COLO668 (cell line): ENCODE data around the gene KCTD16.

Experiments used
- DNase-seq: peaks from one replicate; lab custom pipeline; 2025; ENCODE audit not compliant: unreplicated experiment; lab: John Stamatoyannopoulos, UW

KCTD16 gene

GRCh38 chr5:144162686-144163085 is 8.0 kb upstream of the KCTD16 start:
- DNase-seq = no peak

GRCh38 chr5:144166696-144167095 is 4.0 kb upstream of the KCTD16 start:
- no peak for DNase-seq

- DNase-seq = no peak
Measured at GRCh38 chr5:144167998-144168397, 2.7 kb upstream of the KCTD16 start.

GRCh38 chr5:144169904-144170275 is 783 bp upstream of the KCTD16 start:
- no peak for DNase-seq

- DNase-seq = no peak
Measured at GRCh38 chr5:144173766-144174165, 3.1 kb downstream of the KCTD16 start.

- no peak for DNase-seq
Measured at GRCh38 chr5:144177548-144177947, 6.9 kb downstream of the KCTD16 start.

DNA sequence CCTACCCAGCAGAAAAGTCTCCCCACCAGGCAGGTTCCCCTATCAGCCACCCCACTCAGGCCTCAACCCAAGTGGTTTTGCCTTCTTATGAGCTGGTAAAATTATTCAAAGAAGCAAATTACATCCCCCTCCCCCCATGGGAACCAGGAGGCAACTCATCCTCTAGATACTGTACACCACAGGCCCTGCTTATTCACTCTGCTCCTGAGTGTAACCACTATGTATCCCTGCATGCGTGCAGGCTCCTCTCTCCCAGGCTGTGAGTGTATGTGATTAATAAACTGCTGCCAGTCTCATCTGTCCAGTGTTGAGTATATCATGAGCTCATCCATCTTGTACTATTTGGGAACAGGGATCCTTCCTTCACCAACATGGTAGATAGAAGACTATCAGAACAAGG is 8.6 kb downstream of the KCTD16 start:
- DNase-seq = no peak

- DNase-seq = no peak
Measured at GRCh38 chr5:144183254-144183889, 12.7 kb downstream of the KCTD16 start.

DNA sequence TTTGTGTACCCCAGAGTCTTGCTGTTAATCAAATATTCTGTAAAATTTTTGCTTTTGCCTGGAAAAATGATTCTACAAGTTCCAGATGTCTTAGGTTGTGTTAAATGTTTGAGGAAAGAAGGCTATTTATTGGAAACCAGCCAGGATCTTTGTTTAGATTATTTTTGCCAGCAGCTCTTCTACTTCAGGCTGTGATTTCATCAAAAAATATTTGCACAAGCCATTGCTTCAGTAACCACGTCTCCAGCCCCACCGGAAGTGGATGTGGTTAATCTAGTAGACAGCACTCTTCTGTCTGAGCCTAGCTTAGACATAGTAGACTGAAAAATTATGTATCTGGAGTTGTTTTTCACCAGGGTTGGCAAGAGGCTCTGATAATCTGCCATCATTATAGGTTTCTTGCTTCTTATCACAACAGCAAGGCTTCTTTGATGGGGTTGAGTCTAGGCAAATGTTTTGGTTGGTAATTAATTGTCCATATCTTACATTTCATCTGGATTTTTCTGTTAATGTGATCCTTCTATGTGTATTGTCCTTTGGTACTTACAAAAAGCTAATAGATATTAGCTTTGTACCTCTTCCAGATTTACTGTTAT is 17.1 kb downstream of the KCTD16 start:
- DNase-seq = peak; percentile 30

DNA sequence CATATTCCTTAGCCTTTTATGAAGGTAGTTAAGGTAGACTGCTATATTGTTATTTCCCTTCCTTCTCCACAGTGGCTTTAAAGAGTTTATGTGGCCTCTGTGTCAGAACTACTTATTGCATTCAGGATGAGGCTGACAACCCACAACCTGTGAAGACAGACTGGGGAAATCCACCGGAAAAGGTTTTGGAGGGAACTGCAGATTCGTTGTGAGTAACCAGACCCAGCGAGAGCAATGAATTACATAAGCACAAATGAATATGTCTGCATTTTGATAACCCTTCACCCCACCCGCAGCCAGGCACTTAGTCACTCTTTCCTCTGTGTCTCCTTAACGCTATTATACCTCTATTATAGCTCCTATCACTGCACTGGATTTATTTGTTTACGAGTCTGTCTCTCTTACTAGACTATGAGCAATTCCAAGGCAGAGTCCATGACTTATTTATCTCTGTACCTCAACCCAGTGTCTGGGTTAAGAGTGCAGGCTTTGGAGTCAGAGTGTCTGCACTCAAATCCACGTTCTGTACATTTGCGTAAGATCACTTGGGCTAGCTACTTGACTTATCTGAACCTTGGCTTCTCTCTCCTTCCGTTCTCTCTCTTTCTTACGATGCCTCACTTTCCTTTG is 19.2 kb downstream of the KCTD16 start:
- DNase-seq = no peak

GRCh38 chr5:144191531-144191930 is 20.9 kb downstream of the KCTD16 start:
- no peak for DNase-seq

GRCh38 chr5:144191998-144192397 is 21.3 kb downstream of the KCTD16 start:
- DNase-seq = no peak

DNA sequence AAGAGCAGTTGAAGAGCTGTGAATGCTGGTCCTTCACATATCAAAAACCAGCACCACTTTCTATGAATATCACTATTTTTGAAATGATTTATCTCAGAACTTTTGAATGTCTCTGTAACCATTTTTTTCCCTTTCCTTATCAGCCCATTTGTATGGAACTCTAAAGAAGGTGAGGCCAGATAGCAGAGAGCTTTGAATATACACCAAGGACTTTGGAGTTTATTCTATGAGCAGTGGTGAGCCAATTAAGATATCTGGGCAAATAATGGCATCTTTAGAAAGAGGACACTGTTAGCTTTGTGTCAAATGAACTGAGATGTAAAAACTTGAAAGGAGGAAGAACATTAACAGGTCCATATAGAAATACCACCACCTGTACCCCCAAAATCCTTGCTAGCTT is 22.0 kb downstream of the KCTD16 start:
- no peak for DNase-seq

DNA sequence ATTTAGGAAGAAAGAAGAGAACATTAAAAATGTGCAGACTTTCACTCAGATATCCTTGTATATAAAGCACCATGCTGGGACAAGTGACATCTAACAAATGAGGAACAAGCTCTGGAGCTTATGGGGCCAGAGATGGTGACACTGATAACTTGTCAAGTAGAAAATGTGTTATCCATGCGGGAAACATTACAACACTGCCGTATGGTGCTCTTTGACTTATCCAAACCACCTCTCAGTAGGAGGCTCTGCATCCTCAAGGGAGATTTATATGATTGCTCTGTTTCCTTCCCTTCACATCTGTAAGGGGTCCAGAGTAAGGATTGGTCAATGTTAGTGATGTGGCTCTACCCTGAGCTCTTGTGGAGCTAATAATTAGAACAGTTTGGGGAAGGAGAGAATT is 23.5 kb downstream of the KCTD16 start:
- no peak for DNase-seq

- DNase-seq = no peak
Measured at GRCh38 chr5:144195448-144195847, 24.8 kb downstream of the KCTD16 start.

- no peak for DNase-seq
Measured at GRCh38 chr5:144196612-144197011, 25.9 kb downstream of the KCTD16 start.

- no peak for DNase-seq
Measured at GRCh38 chr5:144198386-144198785, 27.7 kb downstream of the KCTD16 start.

GRCh38 chr5:144201588-144201987 is 30.9 kb downstream of the KCTD16 start:
- no peak for DNase-seq

DNA sequence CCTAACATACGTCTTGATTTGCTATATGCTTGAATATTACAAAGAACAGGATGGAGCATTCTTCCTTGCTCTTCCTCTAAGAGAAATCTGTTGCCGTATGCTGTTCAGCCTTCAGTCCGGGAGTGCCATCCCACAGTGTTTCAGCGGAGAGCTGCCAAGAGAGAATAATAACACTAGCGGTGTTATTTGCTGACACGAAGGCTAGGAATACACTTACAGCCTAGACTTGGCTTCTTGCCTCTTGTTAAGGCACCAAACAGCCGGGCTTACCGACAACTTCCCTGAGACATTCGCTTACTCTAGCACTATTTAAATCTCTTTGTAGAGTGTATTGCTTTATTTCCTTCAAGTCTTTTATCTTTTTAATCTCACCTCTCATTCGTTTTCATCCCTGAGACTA is 31.4 kb downstream of the KCTD16 start:
- no peak for DNase-seq

DNA sequence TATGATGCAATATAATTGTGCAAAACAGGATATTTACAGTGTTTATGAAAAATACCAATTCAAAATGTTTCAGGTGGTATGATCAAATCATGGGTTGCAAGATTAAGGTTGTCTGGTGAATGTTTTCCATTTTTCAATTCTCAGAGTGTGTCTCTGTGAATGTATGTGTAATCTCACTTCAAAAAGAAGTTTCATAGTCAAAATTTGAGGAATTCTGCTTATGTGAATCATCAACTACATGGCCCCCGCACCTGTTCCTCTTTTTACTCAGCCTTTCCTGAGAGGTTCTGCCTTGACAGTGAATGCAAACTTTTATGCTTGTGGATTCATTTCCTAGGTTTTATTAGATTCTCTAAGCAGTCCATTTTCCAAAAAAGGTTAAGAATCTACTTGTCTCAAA is 32.1 kb downstream of the KCTD16 start:
- DNase-seq = no peak

GRCh38 chr5:144203750-144204596 is 33.3 kb downstream of the KCTD16 start:
- DNase-seq = peak; percentile 43

GRCh38 chr5:144205141-144205551 is 34.5 kb downstream of the KCTD16 start:
- DNase-seq = peak; percentile 77
